ENCODE measurements around the gene DNAJC22. TPM values are rescaled to one million over a fixed set of nuclear protein-coding genes. Genes with fewer than 3 reads are reported as not detected.
"Not testable (repeated sequence)": the region's sequence is repeated elsewhere in the genome, so short reads cannot be mapped to it uniquely, and the experiment has no call there.

Gene DNAJC22
- total and polyA plus RNA-seq, 11 donors: 0.08 to 4.4 (median 0.52) TPM; not detected in 4

GRCh38 chr12:49314811-49315210 is 31.9 kb upstream of the DNAJC22 start:
- intact Hi-C loops (cut with DNase I): no loop called here
- 71 to 90% (median 77%) methylated on average over 1 of the region's 1 CpG for WGBS, 4 donors
- no peak overlapping the region for H3K27ac ChIP-seq
- peaks cover 0 to 5% (median 0%) of the 10 kb centered on the region in 9 donors for H3K27me3 ChIP-seq
- no peak for ATAC-seq
- H3K4me3 ChIP-seq: no peak overlapping the region
- H3K4me1 ChIP-seq: no peaks in the 10 kb centered on the region
- DNase-seq: no peak
- no peaks in the 10 kb centered on the region for H3K36me3 ChIP-seq
- H3K9me3 ChIP-seq: no peaks in the 10 kb centered on the region
- TF ChIP-seq POLR2A (IDR thresholded peaks at IDR 0.05) (no peak), CTCF (IDR thresholded peaks at IDR 0.05) (no peak)

- H3K4me1 ChIP-seq; intact Hi-C loops (cut with DNase I); H3K4me3 ChIP-seq; ATAC-seq; DNase-seq; H3K27me3 ChIP-seq; H3K36me3 ChIP-seq; H3K27ac ChIP-seq; H3K9me3 ChIP-seq: not testable (repeated sequence)
- 94 to 96% (median 95%) methylated on average over 10 of the region's 10 CpGs for WGBS, 4 donors
Observed at GRCh38 chr12:49317118-49317517, 29.6 kb upstream of the DNAJC22 start.

GRCh38 chr12:49320411-49321103 is 26.1 kb upstream of the DNAJC22 start:
- ATAC-seq; H3K27ac ChIP-seq; H3K27me3 ChIP-seq; DNase-seq; H3K9me3 ChIP-seq; H3K4me3 ChIP-seq; H3K36me3 ChIP-seq; intact Hi-C loops (cut with DNase I): not testable (repeated sequence)
- peaks cover 0 to 16% (median 9%) of the 10 kb centered on the region in 12 donors for H3K4me1 ChIP-seq
- WGBS, 4 donors: 86 to 95% (median 93%) methylated on average over 9 of the region's 9 CpGs

- no peaks in the 10 kb centered on the region for H3K27me3 ChIP-seq
- 34 to 49% (median 47%) methylated on average over 12 of the region's 12 CpGs for WGBS, 4 donors
- H3K27ac ChIP-seq: peak overlapping the region in 10 of 12 donors; percentile 43 to 81 (median 71)
- peak overlapping the region; percentile 34 to 77 (median 68) for H3K4me3 ChIP-seq
- ATAC-seq (no peak), DNase-seq (no peak)
- peaks cover 0 to 16% (median 9%) of the 10 kb centered on the region in 12 donors for H3K4me1 ChIP-seq
- intact Hi-C loops (cut with DNase I): no loop called here
- H3K9me3 ChIP-seq: no peaks in the 10 kb centered on the region
- no peak for TF ChIP-seq CTCF (IDR thresholded peaks at IDR 0.05)
- TF ChIP-seq POLR2A (IDR thresholded peaks at IDR 0.05): no peak
- H3K36me3 ChIP-seq: no peaks in the 10 kb centered on the region
Observed at GRCh38 chr12:49322367-49322707, 24.4 kb upstream of the DNAJC22 start.

- WGBS, 4 donors: 0 to 1% (median 1%) methylated on average over 48 to 65 of the region's 65 CpGs
- ATAC-seq: peak; percentile 100
- H3K4me1 ChIP-seq: peaks cover 0 to 16% (median 9%) of the 10 kb centered on the region in 12 donors
Observed at GRCh38 chr12:49322708-49323523, 23.8 kb upstream of the DNAJC22 start, which contains the start of gene TROAP. Gene TROAP, plus strand, starts transcription at chr12:49323255. Its CDS starts 354 bp downstream, at chr12:49323609.

More at GRCh38 chr12:49322708-49323523, 23.8 kb upstream of the DNAJC22 start, which contains the start of gene TROAP:
- DNase-seq: peak; percentile 97 to 99 (median 98)
- TF ChIP-seq POLR2A (IDR thresholded peaks at IDR 0.05) (peak; percentile 65 to 81), CTCF (IDR thresholded peaks at IDR 0.05) (no peak)
- Histone ChIP-seq H3K27ac (peak within 1 kb of the TSS in 11 of 12 donors; percentile 43 to 81 (median 69)), H3K4me3 (peak within 1 kb of the TSS; percentile 34 to 77 (median 68)), H3K9me3 (no peaks in the 10 kb centered on the region), H3K36me3 (no peaks in the 10 kb centered on the region), H3K27me3 (no peaks in the 10 kb centered on the region)
- intact Hi-C loops (cut with DNase I): no loop called here

Data from heart left ventricle (tissue), 16 donors.